Esophagus squamous epithelium (tissue), 5 donors: ENCODE measurements around the gene RHOD. TPM values are rescaled to one million over a fixed set of nuclear protein-coding genes. Genes with fewer than 3 reads are reported as not detected.

Source experiments
- DNase-seq: peaks from one replicate; lab custom pipeline; 2025; lab: John Stamatoyannopoulos, UW
- H3K27ac ChIP-seq, 4 donors: fragments of 200-600 bp; sonication (generic); one replicate each; pipeline ENCODE4 v1.5.1; 2016 to 2019; ENCODE audit warnings: mild to moderate bottlenecking in 1 of 4
- H3K27me3 ChIP-seq, 4 donors: fragments of 200-600 bp; sonication (generic); 1 replicate in 3 of 4; 2 replicates in 1 of 4; pipeline versions ENCODE4 v1.5.1 to v1.6.0; 2017 to 2021; ENCODE audit warnings: antibody characterized with exemption in 1 of 4
- H3K36me3 ChIP-seq, 3 donors: fragments of 200-600 bp; sonication (generic); one replicate each; pipeline ENCODE4 v1.5.1; 2016 to 2019
- H3K4me1 ChIP-seq, 3 donors: fragments of 200-600 bp; sonication (generic); one replicate each; pipeline ENCODE4 v1.5.1; 2017 to 2019
- H3K4me3 ChIP-seq, 4 donors: fragments of 200-600 bp; sonication (generic); 1 replicate in 3 of 4; 2 replicates in 1 of 4; pipeline ENCODE4 v1.5.1; 2016 to 2019; ENCODE audit warnings: mild to moderate bottlenecking in 2 of 4, moderate library complexity in 1 of 4
- H3K9me3 ChIP-seq, 3 donors: fragments of 200-600 bp; sonication (generic); one replicate each; pipeline ENCODE4 v1.5.1; 2016 to 2019
- POLR2A ChIP-seq, 4 donors: fragments of 450-650 bp; IDR thresholded peaks; one replicate each; pipeline ENCODE4 v1.6.1; 2017; ENCODE audit warnings: antibody characterized with exemption in 4 of 4, mild to moderate bottlenecking in 4 of 4, moderate library complexity in 3 of 4
- WGBS, 2 donors: methylation state at CpG; one replicate each; pipeline ENCODE4 v1.1.5; 2018; 5-methylcytosine and 5-hydroxymethylcytosine counted together
- intact Hi-C: fragments of 100-400 bp; cut with DNase I; formaldehyde crosslinking; loops from one replicate; pipeline ENCODE4 v1.15.0; 2022
- total RNA-seq, 4 donors: library from RNA; depleted of rRNA; stranded (reverse); fragments of >200 nt; gene quantifications; one replicate each; pipeline ENCODE4 v1.1.0, GENCODE V29; 2016
- TF ChIP-seq, protein P1 (sequence below), 6 experiments: fragments of 450-650 bp in 4 of 6; fragments of 200-600 bp in 2 of 6; sonication (generic) in 2 of 6; IDR thresholded peaks; one replicate each; pipeline ENCODE4 v1.5.1; 2016 to 2019; ENCODE audit warnings: antibody characterized with exemption in 6 of 6, mild to moderate bottlenecking in 4 of 6, moderate library complexity in 4 of 6
- donor health status: DM: yes; HTN: yes; CAD: no.

The RHOD gene
- total RNA-seq, 4 donors from 2014 or later, result 122 to 219 (median 169) TPM

- no peak for TF ChIP-seq POLR2A (IDR thresholded peaks at IDR 0.05)
- Histone ChIP-seq H3K9me3 (no peaks in the 10 kb centered on the region), H3K36me3 (peaks cover 0 to 7% (median 0%) of the 10 kb centered on the region in 3 donors), H3K4me1 (peaks cover 23 to 70% (median 25%) of the 10 kb centered on the region in 3 donors), H3K4me3 (no peak overlapping the region), H3K27me3 (peaks cover 0 to 9% (median 0%) of the 10 kb centered on the region in 4 donors), H3K27ac (peak overlapping the region; percentile 13 to 92 (median 82))
- 56 to 66% methylated on average over 4 to 8 of the region's 9 CpGs for WGBS, 2 donors
- intact Hi-C loops, result loop anchor here (10.0 kb wide), 1 partner anchor 260 kb away; no protein-coding TSS in a partner anchor
- DNase-seq, result no peak
Observed at GRCh38 chr11:67054346-67054835, 2.3 kb upstream of the RHOD start.

- no peaks in the 10 kb centered on the region for H3K9me3 ChIP-seq
- 11 to 77% methylated on average over 2 to 4 of the region's 10 CpGs for WGBS, 2 donors
- H3K27me3 ChIP-seq, result peaks cover 0 to 9% (median 0%) of the 10 kb centered on the region in 4 donors
- H3K4me1 ChIP-seq, result peaks cover 23 to 76% (median 25%) of the 10 kb centered on the region in 3 donors
- TF ChIP-seq POLR2A (IDR thresholded peaks at IDR 0.05), result no peak
- TF ChIP-seq, protein P1, sequence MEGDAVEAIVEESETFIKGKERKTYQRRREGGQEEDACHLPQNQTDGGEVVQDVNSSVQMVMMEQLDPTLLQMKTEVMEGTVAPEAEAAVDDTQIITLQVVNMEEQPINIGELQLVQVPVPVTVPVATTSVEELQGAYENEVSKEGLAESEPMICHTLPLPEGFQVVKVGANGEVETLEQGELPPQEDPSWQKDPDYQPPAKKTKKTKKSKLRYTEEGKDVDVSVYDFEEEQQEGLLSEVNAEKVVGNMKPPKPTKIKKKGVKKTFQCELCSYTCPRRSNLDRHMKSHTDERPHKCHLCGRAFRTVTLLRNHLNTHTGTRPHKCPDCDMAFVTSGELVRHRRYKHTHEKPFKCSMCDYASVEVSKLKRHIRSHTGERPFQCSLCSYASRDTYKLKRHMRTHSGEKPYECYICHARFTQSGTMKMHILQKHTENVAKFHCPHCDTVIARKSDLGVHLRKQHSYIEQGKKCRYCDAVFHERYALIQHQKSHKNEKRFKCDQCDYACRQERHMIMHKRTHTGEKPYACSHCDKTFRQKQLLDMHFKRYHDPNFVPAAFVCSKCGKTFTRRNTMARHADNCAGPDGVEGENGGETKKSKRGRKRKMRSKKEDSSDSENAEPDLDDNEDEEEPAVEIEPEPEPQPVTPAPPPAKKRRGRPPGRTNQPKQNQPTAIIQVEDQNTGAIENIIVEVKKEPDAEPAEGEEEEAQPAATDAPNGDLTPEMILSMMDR (IDR thresholded peaks at IDR 0.05), result no peak
- peak overlapping the region; percentile 84 to 93 (median 92) for H3K27ac ChIP-seq
- H3K4me3 ChIP-seq, result peak overlapping the region; percentile 55 to 77 (median 66)
- DNase-seq, result no peak
- H3K36me3 ChIP-seq, result peaks cover 0 to 12% (median 0%) of the 10 kb centered on the region in 3 donors
- intact Hi-C loops, result loop anchor here (10.0 kb wide), 1 partner anchor 260 kb away; no protein-coding TSS in a partner anchor
Observed at GRCh38 chr11:67054836-67055523, 1.7 kb upstream of the RHOD start.

- Histone ChIP-seq H3K9me3 (no peaks in the 10 kb centered on the region), H3K4me3 (peak overlapping the region; percentile 55 to 77 (median 66)), H3K4me1 (peaks cover 23 to 80% (median 25%) of the 10 kb centered on the region in 3 donors), H3K27me3 (peaks cover 0 to 9% (median 0%) of the 10 kb centered on the region in 4 donors), H3K36me3 (peaks cover 0 to 20% (median 0%) of the 10 kb centered on the region in 3 donors), H3K27ac (peak overlapping the region; percentile 84 to 93 (median 92))
- no peak for TF ChIP-seq POLR2A (IDR thresholded peaks at IDR 0.05)
- TF ChIP-seq, protein P1 (IDR thresholded peaks at IDR 0.05), result no peak
- no peak for DNase-seq
- 21 to 34% methylated on average over 16 to 17 of the region's 17 CpGs for WGBS, 2 donors
- intact Hi-C loops, result loop anchor here (10.0 kb wide), 1 partner anchor 259 kb away; no protein-coding TSS in a partner anchor
Observed at GRCh38 chr11:67055812-67056211, 835 bp upstream of the RHOD start.

DNA sequence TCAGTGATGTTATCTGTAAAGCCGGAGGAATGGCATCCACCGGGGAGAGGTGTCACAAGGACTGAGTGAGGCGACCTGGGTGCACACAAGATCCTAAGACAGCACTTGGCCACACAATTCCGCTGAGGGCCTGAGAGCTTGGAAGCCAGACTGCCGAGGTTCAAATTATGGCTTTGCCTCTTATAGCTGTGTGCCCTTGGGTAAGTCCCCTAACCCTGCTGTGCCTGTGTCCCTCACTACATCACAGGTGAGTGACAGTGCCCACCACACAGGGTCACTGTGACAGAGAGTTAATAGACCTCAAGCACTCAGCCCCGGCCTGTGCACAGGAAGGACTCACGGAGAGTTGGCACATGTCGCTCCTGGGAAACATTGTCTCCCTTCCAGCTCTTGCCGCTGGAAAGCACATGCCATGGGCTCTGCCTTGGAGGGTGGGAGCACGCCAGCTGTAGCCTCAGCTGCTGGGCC, 592 bp downstream of the RHOD start:
- WGBS, 2 donors, result 27 to 50% methylated on average over 6 to 8 of the region's 10 CpGs
- Histone ChIP-seq H3K36me3 (peaks cover 0 to 23% (median 0%) of the 10 kb centered on the region in 3 donors), H3K9me3 (no peaks in the 10 kb centered on the region), H3K4me3 (peak overlapping the region; percentile 55 to 77 (median 66)), H3K4me1 (peaks cover 25 to 85% (median 29%) of the 10 kb centered on the region in 3 donors), H3K27ac (peak overlapping the region; percentile 84 to 93 (median 92)), H3K27me3 (peaks cover 0 to 9% (median 0%) of the 10 kb centered on the region in 4 donors)
- no peak for DNase-seq
- intact Hi-C loops, result loop anchor here (10.0 kb wide), 1 partner anchor 258 kb away; no protein-coding TSS in a partner anchor
- TF ChIP-seq, protein P1 (IDR thresholded peaks at IDR 0.05), result no peak
- no peak for TF ChIP-seq POLR2A (IDR thresholded peaks at IDR 0.05)

DNA sequence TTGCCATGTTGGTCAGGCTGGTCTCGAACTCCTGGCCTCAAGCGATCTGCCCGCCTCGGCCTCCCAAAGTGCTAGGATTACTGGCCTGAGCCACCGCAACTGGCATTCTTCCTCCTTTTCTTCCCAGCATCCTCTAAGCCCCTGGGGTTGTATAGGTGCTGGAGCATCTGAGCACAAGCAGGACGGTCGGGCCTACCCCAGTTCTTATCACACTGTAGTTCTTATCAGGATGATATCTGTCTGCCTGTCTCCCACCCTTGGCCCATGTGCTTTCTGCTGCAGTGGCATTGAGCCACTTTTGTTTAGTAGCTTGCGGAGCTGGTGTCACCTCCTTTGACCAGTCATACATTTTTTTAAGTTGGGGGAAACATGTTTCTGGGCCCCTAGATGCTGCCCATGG, 1.9 kb downstream of the RHOD start:
- peak overlapping the region in 1 of 4 donors; percentile 92 for H3K27ac ChIP-seq
- 76 to 87% methylated on average over 7 to 8 of the region's 8 CpGs for WGBS, 2 donors
- no peak for TF ChIP-seq POLR2A (IDR thresholded peaks at IDR 0.05)
- TF ChIP-seq, protein P1 (IDR thresholded peaks at IDR 0.05), result no peak
- H3K9me3 ChIP-seq, result no peaks in the 10 kb centered on the region
- peaks cover 27 to 84% (median 29%) of the 10 kb centered on the region in 3 donors for H3K4me1 ChIP-seq
- peak overlapping the region in 3 of 4 donors; percentile 55 to 77 (median 68) for H3K4me3 ChIP-seq
- no peak for DNase-seq
- peaks cover 0 to 9% (median 0%) of the 10 kb centered on the region in 4 donors for H3K27me3 ChIP-seq
- intact Hi-C loops, result loop anchor here (10.0 kb wide), 1 partner anchor 256 kb away; no protein-coding TSS in a partner anchor
- H3K36me3 ChIP-seq, result peaks cover 0 to 23% (median 0%) of the 10 kb centered on the region in 3 donors
